Endothelial cell of umbilical vein (primary cell): Measurements from ENCODE around the gene TRMT44.

Source experiments
- EZH2 ChIP-seq: IDR thresholded peaks from 2 replicates; pipeline ENCODE4 v1.6.1; 2012; ENCODE audit warnings: borderline replicate concordance, low read depth, mild to moderate bottlenecking, moderate library complexity, low read length, inconsistent platforms; ENCODE audit not compliant: severe bottlenecking
- GATA2 ChIP-seq: IDR thresholded peaks from 2 replicates; pipeline ENCODE4 v1.7.0; 2011; ENCODE audit warnings: low read depth, mild to moderate bottlenecking, moderate library complexity, mixed read lengths, low read length; ENCODE audit not compliant: insufficient read length, insufficient read depth
- MAX ChIP-seq: IDR thresholded peaks from 2 replicates; pipeline ENCODE4 v1.6.1; 2011; ENCODE audit not compliant: insufficient read depth, insufficient read length
- MYC ChIP-seq: IDR thresholded peaks from one replicate; pipeline ENCODE4 v1.6.1; 2011; ENCODE audit warnings: mild to moderate bottlenecking, low read depth, low read length
- POLR2A ChIP-seq: IDR thresholded peaks from 2 replicates; pipeline ENCODE4 v1.6.1; 2012; ENCODE audit warnings: low read depth, mild to moderate bottlenecking, control low read depth, low read length
- POLR2AphosphoS5 ChIP-seq: IDR thresholded peaks from 2 replicates; pipeline ENCODE4 v1.6.1; 2012; ENCODE audit warnings: low read depth, mild to moderate bottlenecking, control low read depth, low read length, moderate library complexity; ENCODE audit not compliant: insufficient read depth
- TF ChIP-seq, protein P1 (sequence below), 2 donors: IDR thresholded peaks; 1 replicate in 1 of 2; 2 replicates in 1 of 2; pipeline ENCODE4 v1.5.1; 2011; ENCODE audit warnings: low read length in 2 of 2, mild to moderate bottlenecking in 2 of 2, moderate library complexity in 2 of 2, control low read depth in 1 of 2, inconsistent platforms in 1 of 2, low read depth in 1 of 2; ENCODE audit not compliant: insufficient read depth in 1 of 2; ENCODE audit errors: extremely low read depth in 1 of 2

GRCh38 chr4:8435656-8436121 lies 4.9 kb upstream of the TRMT44 start:
- TF ChIP-seq, protein P1, sequence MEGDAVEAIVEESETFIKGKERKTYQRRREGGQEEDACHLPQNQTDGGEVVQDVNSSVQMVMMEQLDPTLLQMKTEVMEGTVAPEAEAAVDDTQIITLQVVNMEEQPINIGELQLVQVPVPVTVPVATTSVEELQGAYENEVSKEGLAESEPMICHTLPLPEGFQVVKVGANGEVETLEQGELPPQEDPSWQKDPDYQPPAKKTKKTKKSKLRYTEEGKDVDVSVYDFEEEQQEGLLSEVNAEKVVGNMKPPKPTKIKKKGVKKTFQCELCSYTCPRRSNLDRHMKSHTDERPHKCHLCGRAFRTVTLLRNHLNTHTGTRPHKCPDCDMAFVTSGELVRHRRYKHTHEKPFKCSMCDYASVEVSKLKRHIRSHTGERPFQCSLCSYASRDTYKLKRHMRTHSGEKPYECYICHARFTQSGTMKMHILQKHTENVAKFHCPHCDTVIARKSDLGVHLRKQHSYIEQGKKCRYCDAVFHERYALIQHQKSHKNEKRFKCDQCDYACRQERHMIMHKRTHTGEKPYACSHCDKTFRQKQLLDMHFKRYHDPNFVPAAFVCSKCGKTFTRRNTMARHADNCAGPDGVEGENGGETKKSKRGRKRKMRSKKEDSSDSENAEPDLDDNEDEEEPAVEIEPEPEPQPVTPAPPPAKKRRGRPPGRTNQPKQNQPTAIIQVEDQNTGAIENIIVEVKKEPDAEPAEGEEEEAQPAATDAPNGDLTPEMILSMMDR (IDR thresholded peaks at IDR 0.05; ENCODE audit: extremely low read depth in 1 of 2, insufficient read depth in 1 of 2, low read depth in 1 of 2, low read length in 2 of 2), result no peak
- TF ChIP-seq POLR2A (no peak), EZH2 (no peak), POLR2AphosphoS5 (no peak), MAX (no peak), MYC (no peak), GATA2 (no peak)
